Kidney epithelial cell (primary cell): ENCODE data around the gene VSTM2B. TPM values are rescaled to one million over a fixed set of nuclear protein-coding genes. Genes with fewer than 3 reads are reported as not detected.

Source experiments
- DNase-seq: peaks from one replicate; pipeline ENCODE4 v3.0.0-alpha.2; 2010; ENCODE audit warnings: low read depth
- H3K27me3 ChIP-seq: 2 replicates; pipeline ENCODE4 v1.6.0; 2011; ENCODE audit warnings: low read length; ENCODE audit not compliant: control insufficient read depth, insufficient read depth
- H3K36me3 ChIP-seq: 2 replicates; pipeline ENCODE4 v1.5.1; 2011; ENCODE audit warnings: low read length; ENCODE audit not compliant: control insufficient read depth, insufficient read depth
- H3K4me3 ChIP-seq: 2 replicates; pipeline ENCODE4 v1.5.1; 2011; ENCODE audit warnings: low read depth, mild to moderate bottlenecking, control low read depth, low read length
- CTCF ChIP-seq: IDR thresholded peaks from 2 replicates; pipeline ENCODE4 v1.5.1; 2011; ENCODE audit warnings: mild to moderate bottlenecking, moderate library complexity, low read length, control low read depth, inconsistent platforms; ENCODE audit not compliant: insufficient read depth, poor library complexity, severe bottlenecking
- total RNA-seq: library from RNA; depleted of rRNA; stranded (reverse); fragments of >200 nt; gene quantifications from 2 replicates; pipeline ENCODE4 v1.2.3, GENCODE V29; 2015

VSTM2B gene
- total RNA-seq, 1 donor from 2014 or later, result not detected

GRCh38 chr19:29591670-29592069 lies 65.9 kb downstream of the VSTM2B start:
- peaks cover 6% of the 10 kb centered on the region for H3K27me3 ChIP-seq
- TF ChIP-seq CTCF, result no peak
- no peak overlapping the region for H3K4me3 ChIP-seq
- no peak for DNase-seq
- no peaks in the 10 kb centered on the region for H3K36me3 ChIP-seq

GRCh38 chr19:29593869-29594268 lies 68.1 kb downstream of the VSTM2B start:
- Histone ChIP-seq H3K27me3 (peaks cover 6% of the 10 kb centered on the region), H3K4me3 (no peak overlapping the region), H3K36me3 (no peaks in the 10 kb centered on the region)
- no peak for DNase-seq
- no peak for TF ChIP-seq CTCF

- H3K36me3 ChIP-seq, result no peaks in the 10 kb centered on the region
- H3K4me3 ChIP-seq, result no peak overlapping the region
- no peak for TF ChIP-seq CTCF
- DNase-seq, result no peak
- H3K27me3 ChIP-seq, result peaks cover 4% of the 10 kb centered on the region
Measured at GRCh38 chr19:29596080-29596727, 70.4 kb downstream of the VSTM2B start.

- Histone ChIP-seq H3K4me3 (no peak overlapping the region), H3K36me3 (no peaks in the 10 kb centered on the region), H3K27me3 (no peaks in the 10 kb centered on the region)
- peak; percentile 33 for TF ChIP-seq CTCF
- DNase-seq, result no peak
Measured at GRCh38 chr19:29596885-29597525, 71.2 kb downstream of the VSTM2B start.

GRCh38 chr19:29598036-29598435 lies 72.2 kb downstream of the VSTM2B start:
- no peak for DNase-seq
- no peaks in the 10 kb centered on the region for H3K27me3 ChIP-seq
- no peak overlapping the region for H3K4me3 ChIP-seq
- TF ChIP-seq CTCF, result no peak
- no peaks in the 10 kb centered on the region for H3K36me3 ChIP-seq

GRCh38 chr19:29598496-29598895 lies 72.7 kb downstream of the VSTM2B start:
- TF ChIP-seq CTCF, result no peak
- no peaks in the 10 kb centered on the region for H3K27me3 ChIP-seq
- no peak overlapping the region for H3K4me3 ChIP-seq
- no peaks in the 10 kb centered on the region for H3K36me3 ChIP-seq
- no peak for DNase-seq
